GM19099 (cell line): Measurements from ENCODE around the gene CDH4.

Source experiments
- POLR2A ChIP-seq: IDR thresholded peaks from 3 replicates; pipeline ENCODE4 v1.6.1; 2011; ENCODE audit warnings: low read depth; ENCODE audit not compliant: insufficient read length; ENCODE audit errors: extremely low read depth

Gene CDH4

GRCh38 chr20:61885759-61886715 is 634.0 kb downstream of the CDH4 start:
- TF ChIP-seq POLR2A, result no peak

GRCh38 chr20:61886721-61887595 is 634.9 kb downstream of the CDH4 start:
- no peak for TF ChIP-seq POLR2A

DNA sequence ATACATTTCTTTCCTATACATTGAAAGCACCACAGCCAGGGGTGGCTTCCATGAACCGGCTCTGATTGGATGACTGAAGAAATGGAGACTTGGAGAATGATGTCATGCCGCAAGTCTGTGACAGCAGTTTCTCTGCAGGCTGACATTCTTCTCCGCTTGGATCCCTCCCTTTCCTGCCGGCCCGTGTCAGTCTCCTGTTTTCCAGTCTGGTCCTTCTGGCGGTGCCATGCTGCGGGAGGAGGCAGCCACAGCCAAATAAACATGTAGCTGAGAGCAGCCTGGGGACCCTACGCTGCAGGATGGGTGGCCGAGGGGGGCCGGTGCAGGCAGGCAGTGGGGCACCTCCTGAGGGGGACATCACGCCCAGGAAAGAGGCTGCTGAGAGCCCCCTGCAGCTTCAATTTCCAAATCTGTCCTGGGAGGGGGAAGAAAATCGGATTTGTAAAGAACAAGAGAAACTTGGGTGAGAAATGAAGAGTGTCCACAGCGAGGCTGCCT is 635.6 kb downstream of the CDH4 start:
- TF ChIP-seq POLR2A, result no peak

DNA sequence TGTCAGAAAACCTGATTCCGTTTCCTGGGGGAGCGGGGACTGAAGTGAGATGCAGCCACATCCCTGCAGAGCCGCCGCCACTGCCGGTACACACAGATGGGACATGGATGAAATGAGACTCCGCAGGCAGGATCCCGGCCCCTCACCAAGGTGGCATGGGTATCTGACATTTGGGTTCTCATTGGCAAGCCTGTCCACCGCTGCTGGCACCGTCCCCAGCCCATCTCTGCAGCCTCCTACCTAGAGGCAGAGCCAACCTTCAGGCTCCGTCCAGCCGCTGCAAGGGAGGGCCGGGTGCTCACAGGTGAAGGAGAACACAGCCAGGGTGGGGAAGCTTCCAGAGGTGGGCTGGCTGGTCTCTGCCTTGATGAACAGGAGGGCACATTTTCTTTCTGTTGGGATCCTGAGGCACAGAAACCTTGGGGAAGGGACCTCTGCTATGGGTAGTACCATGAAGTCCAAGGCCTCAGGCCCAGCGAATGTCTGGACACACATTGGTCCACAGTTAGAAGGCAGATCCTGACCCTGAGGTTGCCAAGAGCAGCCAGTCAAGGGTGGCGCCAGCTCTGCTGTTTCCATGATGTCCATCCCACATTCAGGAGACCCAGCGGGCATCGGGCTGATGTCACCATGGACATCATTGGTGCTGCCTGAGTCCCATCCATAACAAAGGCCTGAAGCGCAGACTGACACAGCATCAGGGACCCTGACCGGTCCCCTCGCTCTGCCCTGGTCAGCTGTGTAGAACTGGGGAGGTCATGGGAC is 636.2 kb downstream of the CDH4 start:
- TF ChIP-seq POLR2A, result no peak

- no peak for TF ChIP-seq POLR2A
Measured at GRCh38 chr20:61889659-61890058, 637.6 kb downstream of the CDH4 start.

DNA sequence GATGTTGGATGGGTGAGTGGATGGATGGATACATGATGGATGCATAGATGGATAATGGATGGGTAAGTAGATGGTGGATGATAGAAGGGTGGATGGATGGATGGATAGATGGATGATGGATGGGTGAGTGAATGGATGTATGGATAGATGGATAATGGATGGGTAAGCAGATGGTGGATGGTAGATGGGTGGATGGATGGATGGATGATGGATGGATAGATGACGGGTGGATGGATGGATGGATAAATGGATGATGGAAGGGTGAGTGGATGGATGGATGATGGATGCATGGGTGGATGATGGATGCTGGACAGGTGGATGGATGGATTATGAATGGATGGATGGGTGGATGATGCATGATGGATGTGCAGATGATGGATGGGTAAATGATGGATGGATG is 638.1 kb downstream of the CDH4 start:
- no peak for TF ChIP-seq POLR2A

- TF ChIP-seq POLR2A, result no peak
Measured at GRCh38 chr20:61891476-61891875, 639.4 kb downstream of the CDH4 start.

DNA sequence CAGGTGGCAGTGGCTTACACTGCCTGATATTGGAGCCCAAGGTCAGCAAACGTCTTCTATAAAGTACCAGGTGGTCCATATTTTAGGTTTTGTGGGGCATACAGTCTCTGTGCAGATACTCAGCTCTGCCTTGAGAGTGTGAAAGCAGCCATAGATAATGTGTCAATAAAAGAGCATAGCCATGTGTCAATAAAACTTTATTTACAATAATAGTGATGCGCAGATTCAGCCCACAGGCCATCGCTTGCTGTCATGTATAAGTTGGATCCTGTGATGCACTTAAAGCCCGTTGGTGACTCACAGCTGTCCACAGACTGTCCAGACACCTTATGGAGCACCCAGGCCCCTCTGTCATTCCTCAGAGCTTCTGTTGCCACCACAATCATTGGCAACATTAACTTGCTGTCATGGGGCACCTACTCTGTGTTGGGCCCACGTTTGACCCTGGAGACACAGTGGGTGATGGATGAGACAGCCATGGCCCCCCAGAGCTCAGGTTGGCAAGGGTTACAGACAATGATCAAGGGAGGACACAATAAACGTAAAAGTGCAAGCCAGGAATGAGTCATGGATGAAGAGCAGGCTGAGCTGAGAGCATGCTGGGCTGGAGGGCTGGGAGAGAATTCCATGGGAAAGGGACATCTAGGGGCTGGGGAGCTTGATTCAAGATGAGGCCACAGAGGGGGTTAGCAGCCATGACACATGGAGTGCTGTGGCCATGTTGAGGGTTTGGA is 640.0 kb downstream of the CDH4 start:
- no peak for TF ChIP-seq POLR2A

- TF ChIP-seq POLR2A, result no peak
Measured at GRCh38 chr20:61895016-61895415, 643.0 kb downstream of the CDH4 start.

- TF ChIP-seq POLR2A, result no peak
Measured at GRCh38 chr20:61895686-61896057, 643.6 kb downstream of the CDH4 start.

DNA sequence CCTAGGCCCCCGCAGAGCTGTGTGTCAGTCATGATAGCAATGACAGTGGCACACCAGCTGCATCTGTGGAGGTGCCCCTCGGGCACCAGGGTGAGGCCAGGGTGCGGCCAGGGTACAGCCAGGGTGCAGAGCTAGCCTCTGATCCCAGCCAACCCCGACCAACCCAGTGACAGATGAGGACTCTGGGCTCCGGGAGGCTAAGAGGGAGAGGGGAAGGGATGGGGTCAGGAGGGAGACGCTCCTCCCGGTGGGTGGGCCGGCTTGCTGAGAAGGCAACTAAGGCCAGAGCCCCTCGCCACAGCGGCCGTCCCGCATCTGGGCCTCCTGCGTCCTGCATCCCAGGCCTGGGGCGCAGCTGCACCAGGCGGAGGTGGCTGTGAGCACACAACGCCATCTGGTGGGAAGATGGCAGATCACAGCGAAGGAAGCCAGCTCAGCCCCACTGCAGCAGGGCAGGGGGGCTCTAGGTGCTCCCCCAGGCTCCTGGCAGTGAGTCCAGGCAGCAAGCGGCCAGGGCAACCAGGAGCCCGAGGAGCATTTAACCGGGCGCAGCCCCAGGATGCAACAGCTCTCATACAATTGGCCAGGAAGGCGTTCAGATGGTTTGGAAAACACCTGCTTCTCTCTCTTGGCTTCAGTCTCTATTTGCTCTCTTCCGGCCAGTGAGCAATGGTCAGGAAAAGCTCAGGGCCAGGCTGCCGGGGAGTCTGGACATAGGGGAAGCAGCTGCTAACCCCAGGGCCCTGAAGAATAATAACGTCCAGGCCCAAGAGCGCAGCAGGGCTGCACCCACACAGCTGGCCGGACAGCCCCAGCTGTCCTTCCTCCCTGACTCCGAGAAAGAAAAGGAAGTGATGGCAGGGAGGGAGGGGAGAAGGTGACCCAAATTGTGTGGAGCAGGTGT is 644.2 kb downstream of the CDH4 start:
- no peak for TF ChIP-seq POLR2A

GRCh38 chr20:61897401-61898295 is 645.6 kb downstream of the CDH4 start:
- TF ChIP-seq POLR2A, result no peak
